K562 (cell line): ENCODE data around the gene IL26. TPM values are rescaled to one million over a fixed set of nuclear protein-coding genes. Genes with fewer than 3 reads are reported as not detected.

Source experiments
- ATAC-seq: fragments of 200-7000 bp; cut with Tn5 transposase; 3 replicates; pipeline ENCODE4 v1.9.1; 2020; ENCODE audit warnings: moderate library complexity
- BruUV-seq: library from RNA; stranded (reverse); fragments of 400-500 nt; replicated peaks from 2 replicates; lab custom pipeline; 2021; lab: Mats Ljungman, UMichigan
- CTCF ChIA-PET: fragments of 300-600 bp; formaldehyde crosslinking; extraction: SDS; loops from one replicate; lab custom pipeline; 2021; ENCODE audit warnings: low intra/inter-chr PET ratio; lab: Yijun Ruan, JAX
- POLR2A ChIA-PET: fragments of 300-600, 350-650 bp; sonication (Branson Sonifier 250); formaldehyde crosslinking; extraction: SDS; loops from one replicate; lab custom pipeline; 2021; ENCODE audit warnings: antibody characterized with exemption, inconsistent platforms; lab: Yijun Ruan, JAX
- DNase-seq, 4 experiments: peaks; one replicate each; pipeline versions ENCODE4 v3.0.0 to v3.0.0-alpha.2; 2011 to 2018; ENCODE audit warnings: low spot score in 3 of 4, mixed read lengths in 3 of 4; ENCODE audit errors: extremely low read depth in 1 of 4
- FAIRE-seq: peaks from 2 replicates; lab custom pipeline; 2011; peaks lifted over from hg19 to GRCh38; lab: Jason Lieb, UNC
- H2AFZ ChIP-seq: 2 replicates; pipeline ENCODE4 v1.6.0; 2011; ENCODE audit warnings: low read depth, low read length, control low read depth, inconsistent platforms
- H3K27ac ChIP-seq: fragments of 200-600 bp; 3 replicates; pipeline ENCODE4 v1.8.0; 2011; ENCODE audit warnings: low read depth, mild to moderate bottlenecking, control low read depth, inconsistent platforms, low read length, moderate library complexity, mixed read lengths; ENCODE audit errors: extremely low read depth
- H3K27me3 ChIP-seq, 2 experiments: fragments of 300-600 bp in 1 of 2; 2 replicates in 1 of 2; 3 replicates in 1 of 2; pipeline versions ENCODE4 v1.6.0 to v1.8.0; 2011; ENCODE audit warnings: inconsistent platforms in 2 of 2, low read length in 2 of 2, mild to moderate bottlenecking in 1 of 2, mixed read lengths in 1 of 2, moderate library complexity in 1 of 2; ENCODE audit not compliant: control insufficient read depth in 2 of 2, insufficient read depth in 2 of 2
- H3K36me3 ChIP-seq: fragments of 300-600 bp; 3 replicates; pipeline ENCODE4 v1.8.0; 2011; ENCODE audit warnings: mild to moderate bottlenecking, low read length, inconsistent platforms; ENCODE audit not compliant: control insufficient read depth, insufficient read depth
- H3K4me1 ChIP-seq, 2 experiments: fragments of 200-600 bp in 1 of 2; replicated peaks in 1 of 2; 2 replicates in 1 of 2; 3 replicates in 1 of 2; pipeline versions ENCODE4 v1.5.1 to v1.8.0; 2011; ENCODE audit warnings: inconsistent platforms in 2 of 2, low read length in 2 of 2, mild to moderate bottlenecking in 1 of 2, mixed read lengths in 1 of 2, moderate library complexity in 1 of 2; ENCODE audit not compliant: control insufficient read depth in 2 of 2, insufficient read depth in 2 of 2
- H3K4me2 ChIP-seq: 2 replicates; pipeline ENCODE4 v1.6.1; 2011; ENCODE audit warnings: low read length, control low read depth, inconsistent platforms, mixed read lengths; ENCODE audit not compliant: insufficient read depth
- H3K4me3 ChIP-seq: fragments of 200-600 bp; sonication (generic), shearing (Covaris generic); 2 replicates; pipeline ENCODE4 v1.5.1; 2016; ENCODE audit warnings: control low read depth, inconsistent platforms
- H3K79me2 ChIP-seq: fragments of 200-600 bp; 3 replicates; pipeline ENCODE4 v1.8.0; 2011; ENCODE audit warnings: low read length, inconsistent platforms; ENCODE audit not compliant: control insufficient read depth, insufficient read depth
- H3K9ac ChIP-seq, 2 experiments: 2 replicates each; pipeline versions ENCODE4 v1.6.0 to v1.6.1; 2011; ENCODE audit warnings: low read depth in 2 of 2, low read length in 2 of 2, control low read depth in 1 of 2, inconsistent platforms in 1 of 2, mild to moderate bottlenecking in 1 of 2, mixed read lengths in 1 of 2; ENCODE audit not compliant: insufficient read depth in 1 of 2
- H3K9me1 ChIP-seq: one replicate; pipeline ENCODE4 v1.6.0; 2011; ENCODE audit warnings: inconsistent platforms, mild to moderate bottlenecking, low read length, moderate library complexity; ENCODE audit not compliant: control insufficient read depth, insufficient read depth
- H3K9me3 ChIP-seq: replicated peaks from 2 replicates; pipeline ENCODE4 v1.5.1; 2011; ENCODE audit warnings: low read depth, low read length, inconsistent platforms; ENCODE audit not compliant: control insufficient read depth, insufficient read depth
- H4K20me1 ChIP-seq: replicated peaks from 2 replicates; pipeline ENCODE4 v1.6.1; 2011; ENCODE audit warnings: low read length, inconsistent platforms, mixed read lengths; ENCODE audit not compliant: control insufficient read depth, insufficient read depth
- CBFA2T2 ChIP-seq: fragments of 450-650 bp; conservative IDR thresholded peaks from 2 replicates; pipeline ENCODE4 v1.6.1; 2017; ENCODE audit warnings: mild to moderate bottlenecking
- CXXC5 ChIP-seq: fragments of 250-450 bp; sonication (Bioruptor Pico); IDR thresholded peaks from 2 replicates; pipeline ENCODE4 v1.8.0; 2022; ENCODE audit warnings: inconsistent platforms, mild to moderate bottlenecking, moderate library complexity
- MECOM ChIP-seq: fragments of 250-450 bp; sonication (Bioruptor Pico); IDR thresholded peaks from 2 replicates; pipeline ENCODE4 v1.8.0; 2022; ENCODE audit warnings: inconsistent platforms
- PCBP1 ChIP-seq: fragments of 200-400 bp; formaldehyde crosslinking; IDR thresholded peaks from 2 replicates; pipeline ENCODE4 v1.6.1; 2018; ENCODE audit warnings: mild to moderate bottlenecking, low read depth, low read length; ENCODE audit not compliant: poor library complexity, severe bottlenecking
- PCBP2 ChIP-seq: fragments of 200-400 bp; formaldehyde crosslinking; IDR thresholded peaks from 2 replicates; pipeline ENCODE4 v1.6.1; 2018; ENCODE audit warnings: low read length, low read depth, mild to moderate bottlenecking, moderate library complexity; ENCODE audit not compliant: poor library complexity, severe bottlenecking
- PRPF4 ChIP-seq: fragments of 200-400 bp; formaldehyde crosslinking; IDR thresholded peaks from one replicate; pipeline ENCODE4 v1.6.1; 2017; ENCODE audit warnings: low read length, low read depth, mild to moderate bottlenecking; ENCODE audit not compliant: insufficient read depth, poor library complexity, severe bottlenecking
- RFX1 ChIP-seq: fragments of 450-650 bp; IDR thresholded peaks from 2 replicates; pipeline ENCODE4 v1.6.1; 2016; ENCODE audit warnings: mild to moderate bottlenecking, moderate library complexity
- SAFB ChIP-seq: fragments of 200-400 bp; formaldehyde crosslinking; IDR thresholded peaks from 2 replicates; pipeline ENCODE4 v1.6.1; 2017; ENCODE audit warnings: low read depth, low read length, borderline replicate concordance
- SLC30A9 ChIP-seq: fragments of 250-450 bp; sonication (Bioruptor Pico); IDR thresholded peaks from 2 replicates; pipeline ENCODE4 v1.8.0; 2022; ENCODE audit warnings: mild to moderate bottlenecking, moderate library complexity
- TFAM ChIP-seq: fragments of 250-450 bp; sonication (Bioruptor Pico); conservative IDR thresholded peaks from 2 replicates; pipeline ENCODE4 v1.5.0; 2021; ENCODE audit warnings: mild to moderate bottlenecking, moderate library complexity
- ZFX ChIP-seq: sonication (generic); formaldehyde crosslinking; IDR thresholded peaks from 2 replicates; pipeline ENCODE4 v1.8.0; 2022; ENCODE audit warnings: mild to moderate bottlenecking, missing genetic modification reagents, moderate library complexity
- WGBS: fragments of 100-300 bp; shearing (Covaris generic); methylation state at CpG from one replicate; pipeline ENCODE4 v1.1.6; 2016; ENCODE audit warnings: low coverage, mixed read lengths; ENCODE audit not compliant: insufficient coverage; ENCODE audit errors: missing lambda C conversion rate; 5-methylcytosine and 5-hydroxymethylcytosine counted together
- in situ Hi-C: fragments of 300-500 bp; cut with MboI; formaldehyde crosslinking; loops from 4 replicates; pipeline ENCODE4 v1.15.0; 2018; ENCODE audit warnings: inconsistent platforms, mixed read lengths
- intact Hi-C: fragments of 100-400 bp; cut with micrococcal nuclease; formaldehyde crosslinking; loops from 2 replicates; pipeline ENCODE4 v1.14.2; 2022
- polyA plus RNA-seq, 8 experiments: library from polyadenylated mRNA; depleted of rRNA in 4 of 8; stranded (reverse) in 5 of 8; unstranded in 3 of 8; fragments of >200 nt; fragmentation: Nextera tagmentation in 2 of 8; fragmentation: Illumina TruSeq in 1 of 8; extraction: Ambion mirVana in 2 of 8; extraction: Trizol in 1 of 8; gene quantifications; 2 replicates each; pipeline versions ENCODE4 v1.2.1 to v1.2.3, GENCODE V29; 2011 to 2014; ENCODE audit warnings: inconsistent platforms in 1 of 8, missing spikeins in 1 of 8
- total RNA-seq, 7 experiments: library from RNA; depleted of rRNA in 6 of 7; stranded (reverse); fragments of >200 nt in 6 of 7; fragmentation: Illumina TruSeq in 2 of 7; extraction: Trizol in 2 of 7; gene quantifications; 2 replicates each; pipeline versions ENCODE4 v1.2.1 to v1.2.3, GENCODE V29; 2011 to 2021; ENCODE audit warnings: low replicate concordance in 1 of 7
- TF ChIP-seq, protein P1 (sequence below): sonication (generic); formaldehyde crosslinking; IDR thresholded peaks from 2 replicates; pipeline ENCODE4 v1.8.0; 2022; ENCODE audit warnings: mild to moderate bottlenecking, missing genetic modification reagents
- TF ChIP-seq, protein P2 (sequence below): fragments of 450-650 bp; IDR thresholded peaks from 2 replicates; pipeline ENCODE4 v1.6.1; 2017; ENCODE audit warnings: antibody characterized with exemption, mild to moderate bottlenecking

Gene IL26
- total and polyA plus RNA-seq, 9 of the 15 experiments (the other 6 are each of a cell fraction or from before 2014, with no cell fraction given): not detected

DNA sequence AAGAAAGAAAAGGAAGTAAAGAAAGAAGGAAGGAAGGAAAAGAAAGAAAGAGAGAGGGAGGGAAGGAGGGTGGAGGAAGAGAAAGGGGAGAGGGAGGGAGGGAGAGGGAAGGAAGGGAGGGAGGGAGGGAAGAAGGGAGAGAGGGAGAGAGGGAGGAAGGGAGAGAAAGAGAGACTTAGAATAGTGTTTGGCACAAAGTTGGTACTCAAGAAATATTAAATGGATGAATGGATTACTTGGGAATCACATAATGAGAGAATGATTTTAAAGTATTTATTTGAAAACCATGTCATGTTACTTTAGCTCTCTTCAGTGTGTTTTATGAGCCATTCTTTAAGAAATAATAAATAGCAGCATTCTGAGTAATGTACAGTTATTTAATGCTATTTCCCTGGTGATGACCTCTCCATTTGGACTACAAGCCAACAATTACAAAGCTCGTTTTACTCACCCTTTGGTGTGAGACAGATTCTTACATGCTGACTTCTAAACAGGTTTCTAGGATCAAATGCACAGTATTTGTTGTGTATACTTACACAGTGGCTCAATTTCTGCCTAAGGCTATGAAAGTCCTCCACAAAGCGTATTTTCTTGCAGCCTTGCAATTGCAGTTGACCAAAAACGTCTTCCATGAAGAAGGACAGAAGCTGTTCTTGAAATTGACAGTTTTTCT lies 861 bp downstream of the IL26 start:
- no peak overlapping the region for H3K4me3 ChIP-seq
- peaks cover 3 to 7% of the 10 kb centered on the region in 2 experiments; a peak in 2 of 5 replicates for H3K27me3 ChIP-seq
- H3K9me3 ChIP-seq: no peaks in the 10 kb centered on the region
- ATAC-seq (no peak), FAIRE-seq (no peak), DNase-seq (no peak)
- H3K4me1 ChIP-seq: no peaks in the 10 kb centered on the region; a peak in 1 of 5 replicates
- in situ Hi-C loops (loop anchor here (5.0 kb wide), 1 partner anchor 88 kb away; no protein-coding TSS in a partner anchor), intact Hi-C loops (no loop called here)
- H4K20me1 ChIP-seq: no peaks in the 10 kb centered on the region
- H3K79me2 ChIP-seq: no peaks in the 10 kb centered on the region
- no peak overlapping the region for H3K4me2 ChIP-seq
- TF ChIP-seq CBFA2T2 (no peak), PCBP2 (peak; percentile 93), PRPF4 (no peak), MECOM (CRISPR knock-in tag) (no peak), ZFX (CRISPR knock-in tag) (no peak), CXXC5 (no peak), SAFB (no peak), PCBP1 (peak; percentile 68), SLC30A9 (CRISPR knock-in tag) (no peak), RFX1 (no peak), TFAM (CRISPR knock-in tag) (no peak)
- TF ChIP-seq, protein P1, sequence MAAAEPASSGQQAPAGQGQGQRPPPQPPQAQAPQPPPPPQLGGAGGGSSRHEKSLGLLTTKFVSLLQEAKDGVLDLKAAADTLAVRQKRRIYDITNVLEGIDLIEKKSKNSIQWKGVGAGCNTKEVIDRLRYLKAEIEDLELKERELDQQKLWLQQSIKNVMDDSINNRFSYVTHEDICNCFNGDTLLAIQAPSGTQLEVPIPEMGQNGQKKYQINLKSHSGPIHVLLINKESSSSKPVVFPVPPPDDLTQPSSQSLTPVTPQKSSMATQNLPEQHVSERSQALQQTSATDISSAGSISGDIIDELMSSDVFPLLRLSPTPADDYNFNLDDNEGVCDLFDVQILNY (CRISPR knock-in tag): no peak
- TF ChIP-seq, protein P2, sequence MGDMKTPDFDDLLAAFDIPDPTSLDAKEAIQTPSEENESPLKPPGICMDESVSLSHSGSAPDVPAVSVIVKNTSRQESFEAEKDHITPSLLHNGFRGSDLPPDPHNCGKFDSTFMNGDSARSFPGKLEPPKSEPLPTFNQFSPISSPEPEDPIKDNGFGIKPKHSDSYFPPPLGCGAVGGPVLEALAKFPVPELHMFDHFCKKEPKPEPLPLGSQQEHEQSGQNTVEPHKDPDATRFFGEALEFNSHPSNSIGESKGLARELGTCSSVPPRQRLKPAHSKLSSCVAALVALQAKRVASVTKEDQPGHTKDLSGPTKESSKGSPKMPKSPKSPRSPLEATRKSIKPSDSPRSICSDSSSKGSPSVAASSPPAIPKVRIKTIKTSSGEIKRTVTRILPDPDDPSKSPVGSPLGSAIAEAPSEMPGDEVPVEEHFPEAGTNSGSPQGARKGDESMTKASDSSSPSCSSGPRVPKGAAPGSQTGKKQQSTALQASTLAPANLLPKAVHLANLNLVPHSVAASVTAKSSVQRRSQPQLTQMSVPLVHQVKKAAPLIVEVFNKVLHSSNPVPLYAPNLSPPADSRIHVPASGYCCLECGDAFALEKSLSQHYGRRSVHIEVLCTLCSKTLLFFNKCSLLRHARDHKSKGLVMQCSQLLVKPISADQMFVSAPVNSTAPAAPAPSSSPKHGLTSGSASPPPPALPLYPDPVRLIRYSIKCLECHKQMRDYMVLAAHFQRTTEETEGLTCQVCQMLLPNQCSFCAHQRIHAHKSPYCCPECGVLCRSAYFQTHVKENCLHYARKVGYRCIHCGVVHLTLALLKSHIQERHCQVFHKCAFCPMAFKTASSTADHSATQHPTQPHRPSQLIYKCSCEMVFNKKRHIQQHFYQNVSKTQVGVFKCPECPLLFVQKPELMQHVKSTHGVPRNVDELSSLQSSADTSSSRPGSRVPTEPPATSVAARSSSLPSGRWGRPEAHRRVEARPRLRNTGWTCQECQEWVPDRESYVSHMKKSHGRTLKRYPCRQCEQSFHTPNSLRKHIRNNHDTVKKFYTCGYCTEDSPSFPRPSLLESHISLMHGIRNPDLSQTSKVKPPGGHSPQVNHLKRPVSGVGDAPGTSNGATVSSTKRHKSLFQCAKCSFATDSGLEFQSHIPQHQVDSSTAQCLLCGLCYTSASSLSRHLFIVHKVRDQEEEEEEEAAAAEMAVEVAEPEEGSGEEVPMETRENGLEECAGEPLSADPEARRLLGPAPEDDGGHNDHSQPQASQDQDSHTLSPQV: no peak
- ChIA-PET CTCF (interaction anchor here (3.3 kb wide), 1 partner anchor 92 kb away, joined by 30 read pairs; no protein-coding TSS in a partner anchor), POLR2A (interaction anchor here (0.5 to 1.0 kb wide), 3 partner anchors 8 to 116 kb away, joined by 3 read pairs; no protein-coding TSS in a partner anchor)
- no peak overlapping the region for H3K27ac ChIP-seq
- BruUV-seq: no TSS peak
- no peaks in the 10 kb centered on the region for H3K9me1 ChIP-seq
- no peaks in the 10 kb centered on the region for H3K36me3 ChIP-seq
- no peak overlapping the region for H3K9ac ChIP-seq
- 2% methylated on average over 3 of the region's 3 CpGs for WGBS
- no peak overlapping the region for H2AFZ ChIP-seq
